B cell (primary cell): ENCODE results near the gene SUMO2. TPM values are rescaled to one million over a fixed set of nuclear protein-coding genes. Genes with fewer than 3 reads are reported as not detected.

ENCODE experiments used
- ATAC-seq: fragments of 200-7000 bp; cut with Tn5 transposase; one replicate; pipeline ENCODE4 v1.10.0; 2021; ENCODE audit warnings: low read depth, mild to moderate bottlenecking, moderate number of reproducible peaks, moderate library complexity
- CTCF ChIA-PET: fragments of 350-600 bp; sonication (Branson Sonifier 250); formaldehyde crosslinking; loops from one replicate; lab custom pipeline; 2021; ENCODE audit warnings: antibody characterized with exemption, inconsistent platforms; lab: Charles Lee
- POLR2A ChIA-PET: fragments of 350-600 bp; sonication (Branson Sonifier 250); formaldehyde crosslinking; loops from one replicate; lab custom pipeline; 2021; ENCODE audit warnings: antibody characterized with exemption; lab: Charles Lee
- DNase-seq: peaks from one replicate; pipeline ENCODE4 v3.0.0; 2013
- H2AFZ ChIP-seq: 2 replicates; pipeline ENCODE4 v1.6.1; 2012; ENCODE audit warnings: mild to moderate bottlenecking, low read depth, low read length; ENCODE audit not compliant: insufficient read depth, poor library complexity, severe bottlenecking
- H3K27ac ChIP-seq, 2 donors: 1 replicate in 1 of 2; 2 replicates in 1 of 2; pipeline ENCODE4 v1.5.1; 2012 to 2013; ENCODE audit warnings: low read length in 2 of 2, mild to moderate bottlenecking in 2 of 2, moderate library complexity in 1 of 2
- H3K27me3 ChIP-seq, 4 experiments: fragments of 200-600 bp in 1 of 4; sonication (generic) in 1 of 4; replicated peaks in 1 of 4; 1 replicate in 2 of 4; 2 replicates in 2 of 4; pipeline versions ENCODE4 v1.6.1 to v1.7.0; 2013 to 2016; ENCODE audit warnings: low read length in 3 of 4, mild to moderate bottlenecking in 2 of 4, mixed read lengths in 1 of 4, moderate library complexity in 1 of 4; ENCODE audit not compliant: insufficient read depth in 4 of 4, control insufficient read depth in 3 of 4; ENCODE audit errors: control extremely low read depth in 1 of 4
- H3K36me3 ChIP-seq, 2 experiments: replicated peaks in 1 of 2; 1 replicate in 1 of 2; 2 replicates in 1 of 2; pipeline versions ENCODE4 v1.6.1 to v1.7.1; 2013; ENCODE audit warnings: low read length in 1 of 2; ENCODE audit not compliant: insufficient read depth in 2 of 2, control insufficient read depth in 1 of 2; ENCODE audit errors: control extremely low read depth in 1 of 2, extremely low read depth in 1 of 2
- H3K4me1 ChIP-seq, 2 donors: fragments of 200-600 bp in 1 of 2; sonication (generic) in 1 of 2; 1 replicate in 1 of 2; 2 replicates in 1 of 2; pipeline versions ENCODE4 v1.5.1 to v1.6.1; 2013 to 2017; ENCODE audit warnings: low read length in 2 of 2; ENCODE audit not compliant: control insufficient read depth in 2 of 2, insufficient read depth in 2 of 2
- H3K4me2 ChIP-seq: replicated peaks from 2 replicates; pipeline ENCODE3; 2012; ENCODE audit warnings: mild to moderate bottlenecking, low read depth, low read length; ENCODE audit not compliant: poor library complexity, severe bottlenecking
- H3K4me3 ChIP-seq, 5 experiments: fragments of 200-600 bp in 1 of 5; sonication (generic) in 1 of 5; 1 replicate in 3 of 5; 2 replicates in 2 of 5; pipeline versions ENCODE4 v1.5.1 to v1.7.0; 2011 to 2016; ENCODE audit warnings: low read length in 4 of 5, mild to moderate bottlenecking in 4 of 5, low read depth in 2 of 5, control low read depth in 1 of 5, moderate library complexity in 1 of 5; ENCODE audit not compliant: insufficient read depth in 1 of 5; ENCODE audit errors: control extremely low read depth in 1 of 5, extremely low read depth in 1 of 5
- H3K79me2 ChIP-seq: fragments of 200-600 bp; sonication (generic); one replicate; pipeline ENCODE4 v1.6.0; 2016; ENCODE audit warnings: low read length; ENCODE audit not compliant: control insufficient read depth, insufficient read depth
- H3K9ac ChIP-seq: fragments of 200-600 bp; sonication (generic); 2 replicates; pipeline ENCODE4 v1.6.1; 2017; ENCODE audit warnings: mild to moderate bottlenecking, low read length, moderate library complexity
- H3K9me3 ChIP-seq, 3 donors: one replicate each; pipeline versions ENCODE4 v1.6.1 to v1.7.1; 2013; ENCODE audit warnings: low read length in 2 of 3; ENCODE audit not compliant: control insufficient read depth in 2 of 3, insufficient read depth in 1 of 3; ENCODE audit errors: control extremely low read depth in 1 of 3
- H4K20me1 ChIP-seq: 2 replicates; pipeline ENCODE4 v1.6.0; 2012; ENCODE audit warnings: mild to moderate bottlenecking, low read length; ENCODE audit not compliant: insufficient read depth, control insufficient read depth, poor library complexity, severe bottlenecking
- H3K27ac Mint-ChIP-seq: one replicate; pipeline ENCODE4 v1.8.0; 2021; ENCODE audit warnings: mixed read lengths
- H3K27me3 Mint-ChIP-seq: one replicate; pipeline ENCODE4 v1.8.0; 2021; ENCODE audit warnings: mixed read lengths
- H3K4me1 Mint-ChIP-seq: one replicate; pipeline ENCODE4 v1.8.0; 2021; ENCODE audit warnings: mixed read lengths
- H3K4me3 Mint-ChIP-seq: one replicate; pipeline ENCODE4 v1.8.0; 2021; ENCODE audit warnings: mixed read lengths
- H3K9me3 Mint-ChIP-seq: one replicate; pipeline ENCODE4 v1.8.0; 2022; ENCODE audit warnings: mixed read lengths; ENCODE audit not compliant: insufficient read depth
- EZH2 ChIP-seq: IDR thresholded peaks from 2 replicates; pipeline ENCODE4 v1.6.1; 2012; ENCODE audit warnings: borderline replicate concordance, low read depth, mild to moderate bottlenecking, moderate library complexity, low read length; ENCODE audit not compliant: insufficient read depth, poor library complexity, severe bottlenecking
- WGBS: methylation state at CpG from one replicate; pipeline ENCODE4 v1.1.5; 2013; ENCODE audit warnings: missing lambda C conversion rate; ENCODE audit not compliant: insufficient coverage; 5-methylcytosine and 5-hydroxymethylcytosine counted together
- intact Hi-C: fragments of 100-400 bp; cut with micrococcal nuclease; formaldehyde crosslinking; loops from one replicate; pipeline ENCODE4 v1.10.0; 2022
- polyA plus RNA-seq: library from polyadenylated mRNA; depleted of rRNA; stranded (reverse); fragments of >200 nt; gene quantifications from 2 replicates; pipeline ENCODE4 v1.2.3, GENCODE V29; 2012
- total RNA-seq, 2 donors: library from RNA; stranded (reverse); fragments of 120-200 nt in 1 of 2; gene quantifications; 1 replicate in 1 of 2; 2 replicates in 1 of 2; pipeline versions ENCODE4 v1.2.3 to v1.2.4, GENCODE V29; 2013 to 2022
- TF ChIP-seq, protein P1 (sequence below): fragments of 200-600 bp; IDR thresholded peaks from one replicate; pipeline ENCODE4 v1.8.0; 2022; ENCODE audit warnings: antibody characterized with exemption, mild to moderate bottlenecking

SUMO2 gene
- total and polyA plus RNA-seq, 2 donors (not counting 1 experiment from before 2014, with no cell fraction given): 35.1 to 229 TPM

- ATAC-seq (no peak), DNase-seq (no peak)
- ChIA-PET POLR2A (interaction anchor here (0.6 to 0.7 kb wide), 2 partner anchors 70 to 73 kb away, joined by 3 to 4 read pairs; no protein-coding TSS in a partner anchor), CTCF (interaction anchor here (0.6 to 3.4 kb wide), 6 partner anchors 12 to 70 kb away, joined by 3 to 19 read pairs (median 6); no protein-coding TSS in a partner anchor)
- peaks cover 26% of the 10 kb centered on the region for H3K4me1 Mint-ChIP-seq
- Histone ChIP-seq H3K36me3 (peaks cover 0 to 9% of the 10 kb centered on the region in 2 experiments), H3K27ac (peak overlapping the region; percentile 94 to 96), H3K9me3 (no peaks in the 10 kb centered on the region), H3K79me2 (peaks cover 28% of the 10 kb centered on the region), H3K9ac (no peak overlapping the region), H3K4me3 (no peak overlapping the region), H3K4me1 (peaks cover 15 to 21% of the 10 kb centered on the region in 2 donors), H3K4me2 (no peak overlapping the region), H3K27me3 (no peaks in the 10 kb centered on the region), H4K20me1 (peaks cover 9% of the 10 kb centered on the region), H2AFZ (peak overlapping the region; percentile 13)
- intact Hi-C loops: loop anchor here (1.0 to 5.0 kb wide), 7 partner anchors 17 to 1083 kb away; partner anchors contain the start of genes ATP5PD, GGA3, KCTD2 and MIF4GD
- no peaks in the 10 kb centered on the region for H3K9me3 Mint-ChIP-seq
- peak overlapping the region; percentile 90 for H3K4me3 Mint-ChIP-seq
- 96% methylated on average over 6 of the region's 9 CpGs for WGBS
- H3K27ac Mint-ChIP-seq: peak overlapping the region; percentile 99
- no peak for TF ChIP-seq EZH2
- TF ChIP-seq, protein P1, sequence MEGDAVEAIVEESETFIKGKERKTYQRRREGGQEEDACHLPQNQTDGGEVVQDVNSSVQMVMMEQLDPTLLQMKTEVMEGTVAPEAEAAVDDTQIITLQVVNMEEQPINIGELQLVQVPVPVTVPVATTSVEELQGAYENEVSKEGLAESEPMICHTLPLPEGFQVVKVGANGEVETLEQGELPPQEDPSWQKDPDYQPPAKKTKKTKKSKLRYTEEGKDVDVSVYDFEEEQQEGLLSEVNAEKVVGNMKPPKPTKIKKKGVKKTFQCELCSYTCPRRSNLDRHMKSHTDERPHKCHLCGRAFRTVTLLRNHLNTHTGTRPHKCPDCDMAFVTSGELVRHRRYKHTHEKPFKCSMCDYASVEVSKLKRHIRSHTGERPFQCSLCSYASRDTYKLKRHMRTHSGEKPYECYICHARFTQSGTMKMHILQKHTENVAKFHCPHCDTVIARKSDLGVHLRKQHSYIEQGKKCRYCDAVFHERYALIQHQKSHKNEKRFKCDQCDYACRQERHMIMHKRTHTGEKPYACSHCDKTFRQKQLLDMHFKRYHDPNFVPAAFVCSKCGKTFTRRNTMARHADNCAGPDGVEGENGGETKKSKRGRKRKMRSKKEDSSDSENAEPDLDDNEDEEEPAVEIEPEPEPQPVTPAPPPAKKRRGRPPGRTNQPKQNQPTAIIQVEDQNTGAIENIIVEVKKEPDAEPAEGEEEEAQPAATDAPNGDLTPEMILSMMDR: no peak
- no peaks in the 10 kb centered on the region for H3K27me3 Mint-ChIP-seq
Measured at GRCh38 chr17:75183999-75184884, 1.5 kb upstream of the SUMO2 start.
